Motor neuron (in vitro differentiated cells): ENCODE results near the gene PRAMEF13. TPM values are rescaled to one million over a fixed set of nuclear protein-coding genes. Genes with fewer than 3 reads are reported as not detected.
"Not testable (repeated sequence)": the region's sequence is repeated elsewhere in the genome, so short reads cannot be mapped to it uniquely, and the experiment has no call there.

Experiments used
- ATAC-seq, 8 experiments: fragments of 200-7000 bp; cut with Tn5 transposase; replicated peaks in 6 of 8; 2 replicates each; pipeline ENCODE4 v1.8.0; 2021; ENCODE audit warnings: mild to moderate bottlenecking in 8 of 8, moderate library complexity in 8 of 8
- H3K27ac ChIP-seq, 2 donors: fragments of 250-450 bp; sonication (Bioruptor Pico); 2 replicates each; pipeline ENCODE4 v1.9.0; 2021; ENCODE audit warnings: antibody characterized with exemption in 2 of 2, mild to moderate bottlenecking in 2 of 2, moderate library complexity in 1 of 2
- H3K4me1 ChIP-seq, 2 donors: fragments of 250-450 bp; sonication (Bioruptor Pico); replicated peaks in 1 of 2; 2 replicates each; pipeline ENCODE4 v1.6.1; 2021; ENCODE audit warnings: antibody characterized with exemption in 2 of 2, mild to moderate bottlenecking in 2 of 2, moderate library complexity in 1 of 2
- H3K4me3 ChIP-seq, 5 donors: fragments of 250-450 bp; sonication (Bioruptor Pico); 2 replicates each; pipeline ENCODE4 v1.9.0; 2021; ENCODE audit warnings: antibody characterized with exemption in 5 of 5, mild to moderate bottlenecking in 5 of 5, moderate library complexity in 4 of 5
- WGBS, 10 experiments: fragments of 450-650 bp; shearing (Covaris generic); methylation state at CpG; one replicate each; pipeline ENCODE4 v1.0.0; 2022; 5-methylcytosine and 5-hydroxymethylcytosine counted together
- in situ Hi-C, 9 experiments: fragments of 400-800 bp; cut with MboI; loops; one replicate each; pipeline ENCODE4 v1.15.0; 2021; ENCODE audit warnings: low sequenced_read_pairs in 9 of 9, low pct_unique_long_range_greater_than_20kb in 2 of 9; ENCODE audit not compliant: unreplicated experiment in 9 of 9
- total RNA-seq, 8 experiments: library from RNA; unstranded; fragments of 300-600 nt; gene quantifications; 2 replicates each; pipeline versions ENCODE4 v1.2.3 to v1.2.4, GENCODE V29; 2022

PRAMEF13 gene
- total RNA-seq, 8 experiments from 2014 or later, result 0.25 to 0.62 TPM; not detected in 6

DNA sequence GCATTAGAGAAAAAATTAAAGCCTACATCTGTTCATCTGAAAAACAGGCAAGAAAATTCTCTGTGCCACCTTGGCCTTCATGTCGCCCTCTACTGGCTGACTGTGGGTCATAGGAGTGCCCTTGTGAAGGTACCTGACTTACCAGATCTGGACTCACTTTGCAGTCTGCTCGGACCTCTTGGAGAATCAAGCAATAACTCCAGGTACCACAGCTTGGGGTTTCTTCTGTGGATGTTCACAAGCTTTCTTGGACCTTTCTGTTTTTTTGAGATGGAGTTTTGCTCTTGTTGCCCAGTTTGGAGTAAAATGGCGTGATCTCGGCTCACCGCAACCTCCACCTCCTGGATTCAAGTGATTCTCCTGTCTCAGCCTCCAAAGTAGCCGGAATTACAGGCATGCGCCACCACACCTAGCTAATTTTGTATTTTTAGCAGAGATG is 27.2 kb upstream of the PRAMEF13 start:
- in situ Hi-C loops, result no loop called here
- Histone ChIP-seq H3K4me3 (no peak overlapping the region), H3K4me1 (no peaks in the 10 kb centered on the region), H3K27ac (no peak overlapping the region)
- peak in 2 of 8 experiments; percentile 26 to 28 for ATAC-seq
- 35 to 73% (median 48%) methylated on average over 3 to 7 of the region's 7 CpGs for whole genome bisulfite sequencing, 10 experiments

DNA sequence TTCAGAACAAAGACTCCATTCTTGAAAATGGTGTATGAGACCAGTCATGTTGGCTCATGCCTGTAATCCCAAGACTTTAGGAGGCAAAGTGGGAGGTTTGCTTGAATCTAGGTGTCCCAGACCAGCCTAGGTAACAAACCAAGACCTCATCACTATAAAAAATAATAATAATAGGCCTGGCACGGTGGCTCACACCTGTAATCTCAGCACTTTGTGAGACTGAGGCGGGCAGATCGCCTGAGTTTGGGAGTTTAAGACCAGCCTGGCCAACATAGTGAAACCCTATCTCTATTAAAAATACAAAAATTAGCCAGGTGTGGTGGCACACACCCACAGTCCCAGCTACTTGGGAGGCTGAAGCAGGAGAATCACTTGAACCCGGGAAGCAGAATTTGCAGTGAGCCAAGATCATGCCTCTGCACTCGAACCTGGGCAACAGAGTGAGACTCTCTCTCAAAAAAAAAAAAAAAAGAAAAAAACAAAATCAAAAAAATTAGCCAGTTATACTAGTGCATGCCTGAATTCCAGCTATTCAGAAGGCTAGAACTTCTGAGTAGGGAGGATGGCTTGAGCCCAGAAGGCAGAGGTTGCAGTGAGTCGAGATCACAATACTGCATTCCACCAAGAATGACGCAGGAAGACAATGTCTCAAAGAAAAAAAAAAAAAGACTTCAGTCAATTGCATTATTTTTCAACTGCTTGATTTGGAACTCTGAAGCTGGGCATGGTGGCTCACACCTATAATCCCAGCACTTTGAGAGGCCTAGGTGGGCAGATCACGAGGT is 26.3 kb upstream of the PRAMEF13 start:
- WGBS, 10 experiments, result 21 to 63% (median 37%) methylated on average over 5 to 8 of the region's 8 CpGs
- H3K4me1 ChIP-seq, H3K27ac ChIP-seq, ATAC-seq, in situ Hi-C loops, H3K4me3 ChIP-seq: not testable (repeated sequence)

DNA sequence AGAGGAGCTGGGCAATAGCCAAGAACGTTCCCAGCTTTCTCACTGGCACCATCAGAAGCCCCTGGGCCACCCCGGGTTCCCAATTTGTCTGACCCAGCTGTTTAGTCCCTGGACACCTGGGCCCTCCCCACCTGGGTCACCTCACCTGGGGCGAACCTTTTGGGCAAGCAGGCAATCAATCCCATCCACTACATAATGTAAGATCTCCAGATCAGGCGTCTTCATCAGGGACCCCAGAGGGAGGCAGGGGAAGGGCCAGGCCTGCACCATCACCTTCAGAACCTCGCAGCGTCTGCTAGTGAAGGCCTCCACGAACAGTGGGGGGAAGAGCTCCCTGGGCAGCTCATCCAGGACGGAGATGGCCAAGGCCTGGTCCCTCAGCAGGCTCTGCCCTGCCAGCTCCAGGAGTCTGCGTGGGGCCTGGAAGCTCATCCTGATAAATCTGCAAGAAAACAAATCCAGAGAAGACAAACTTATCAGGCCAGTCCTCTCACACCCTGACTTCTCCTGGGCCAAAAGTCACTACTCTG is 24.5 kb upstream of the PRAMEF13 start, which contains the start of gene PRAMEF18:
Gene PRAMEF18, minus strand, starts transcription at position 480 of the 530 bp plus-strand sequence. Its CDS starts 48 bp downstream, at position 432.
- in situ Hi-C loops, H3K27ac ChIP-seq, H3K4me1 ChIP-seq, H3K4me3 ChIP-seq, ATAC-seq: not testable (repeated sequence)
- 21% methylated on average over 5 of the region's 9 CpGs; no CpG with 5 or more reads in 9 of the 10 experiments for WGBS, 10 experiments

DNA sequence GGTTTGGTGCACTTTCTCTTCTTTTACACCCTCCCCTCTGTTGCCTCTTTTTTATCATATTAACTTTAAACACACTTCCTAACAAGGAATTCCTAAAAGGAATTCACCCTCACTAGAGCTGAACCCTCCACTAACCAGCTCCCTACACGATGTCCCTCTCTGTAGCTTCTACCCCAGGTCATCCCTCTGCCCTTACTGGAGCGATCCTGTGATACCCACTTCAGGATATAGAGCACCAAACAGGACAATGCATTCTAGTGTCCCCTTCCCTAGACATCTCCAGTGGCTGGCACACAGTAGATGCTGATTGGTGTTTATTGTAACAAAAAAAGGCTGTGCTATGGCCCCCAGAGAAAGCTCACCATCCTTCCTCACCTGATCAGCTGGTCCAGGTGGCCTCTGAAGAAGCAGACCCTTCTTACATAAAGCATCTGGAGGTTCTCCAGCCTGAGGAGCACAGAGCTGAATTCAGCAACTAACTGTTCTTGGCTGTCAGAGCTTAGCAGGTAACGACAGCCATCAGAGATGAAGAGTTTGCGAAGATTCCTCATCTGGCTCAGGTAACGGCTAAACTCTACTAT is 23.4 kb upstream of the PRAMEF13 start:
- in situ Hi-C loops, result no loop called here
- no peak overlapping the region for H3K4me3 ChIP-seq
- 26 to 79% (median 44%) methylated on average over 2 to 5 of the region's 5 CpGs for WGBS, 10 experiments
- H3K27ac ChIP-seq, result no peak overlapping the region
- H3K4me1 ChIP-seq, result no peaks in the 10 kb centered on the region
- ATAC-seq, result no peak

DNA sequence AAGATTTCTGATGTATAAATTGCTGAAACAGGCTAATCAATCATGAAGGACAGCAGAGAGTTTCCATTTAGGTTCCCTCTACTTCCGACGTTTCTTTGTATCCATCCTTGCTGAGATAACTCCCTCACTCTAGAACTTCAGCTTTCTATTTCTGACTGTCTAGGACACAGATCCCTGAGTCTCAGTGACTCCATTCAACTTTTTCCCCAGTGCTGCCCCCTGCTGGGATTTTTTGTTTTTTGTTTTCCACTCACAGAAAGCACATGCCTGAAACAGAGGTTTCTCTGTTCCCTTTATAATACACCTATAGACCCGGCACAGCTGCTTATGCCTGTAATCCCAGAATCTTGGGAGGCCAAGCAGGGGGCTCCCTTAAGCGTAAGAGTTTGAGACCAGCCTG is 21.6 kb upstream of the PRAMEF13 start:
- no CpG with 5 or more reads among the region's 4 CpGs for WGBS, 10 experiments
- H3K27ac ChIP-seq, H3K4me3 ChIP-seq, in situ Hi-C loops, ATAC-seq, H3K4me1 ChIP-seq: not testable (repeated sequence)

DNA sequence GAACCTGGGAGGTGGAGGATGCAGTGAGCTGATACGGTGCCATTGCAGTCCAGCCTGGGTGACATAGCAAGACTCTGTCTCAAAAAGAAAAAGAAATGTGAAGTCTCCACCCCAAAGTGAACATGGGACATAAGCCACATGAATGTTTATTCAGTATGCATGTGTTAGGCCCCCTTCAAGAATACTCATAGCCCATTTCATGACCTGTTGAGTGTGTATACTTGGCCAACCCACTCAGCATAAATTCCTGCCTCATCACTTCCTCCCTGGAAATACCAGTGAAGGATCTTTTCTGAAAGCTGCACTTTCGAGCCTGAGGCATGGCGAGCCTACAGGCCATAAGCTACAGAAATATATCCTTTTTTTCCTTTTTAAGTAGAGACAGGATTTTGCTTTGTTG is 18.0 kb upstream of the PRAMEF13 start:
- H3K27ac ChIP-seq, H3K4me3 ChIP-seq, ATAC-seq, H3K4me1 ChIP-seq, in situ Hi-C loops: not testable (repeated sequence)
- WGBS, 10 experiments, result no CpG with 5 or more reads among the region's 3 CpGs

DNA sequence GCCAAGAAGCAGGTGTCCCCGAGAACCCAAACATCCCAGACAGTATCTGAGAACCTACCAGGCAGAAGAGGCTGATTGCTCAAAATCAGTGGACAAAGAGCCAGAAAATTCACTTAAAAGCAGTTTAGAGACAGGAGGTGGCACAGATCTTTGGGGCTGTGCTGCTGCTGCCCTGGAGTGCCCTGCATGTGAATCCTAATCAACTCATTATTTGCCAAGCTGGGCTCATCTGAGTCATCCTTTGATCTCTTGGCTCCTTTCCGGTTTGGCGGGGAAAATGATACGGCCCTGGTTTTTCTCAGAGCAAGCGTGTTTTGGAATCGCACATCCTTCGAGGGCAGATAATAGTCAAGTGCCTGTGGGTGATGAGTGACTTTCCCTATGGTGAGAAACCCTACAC is 15.4 kb upstream of the PRAMEF13 start:
- H3K27ac ChIP-seq, H3K4me3 ChIP-seq, H3K4me1 ChIP-seq, ATAC-seq, in situ Hi-C loops: not testable (repeated sequence)
- no CpG with 5 or more reads among the region's 7 CpGs for WGBS, 10 experiments

DNA sequence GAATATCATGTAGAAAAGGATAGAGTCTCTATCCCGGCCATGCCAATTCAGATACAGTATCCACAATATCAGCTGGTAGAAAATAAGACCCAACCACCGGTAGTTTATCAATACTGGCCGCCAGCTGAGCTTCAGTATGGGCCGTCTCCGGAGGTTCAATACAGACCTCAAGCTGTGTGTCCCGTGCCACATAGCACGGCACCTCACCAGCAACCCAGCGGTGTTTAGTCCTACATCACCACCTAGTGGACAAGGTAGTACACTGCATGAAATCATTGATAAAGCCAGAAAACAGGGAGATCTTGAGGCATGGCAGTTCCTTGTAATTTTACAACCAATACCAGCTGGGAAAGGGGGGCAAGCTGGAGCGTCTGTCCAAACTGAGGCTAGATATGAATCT is 7.5 kb upstream of the PRAMEF13 start:
- in situ Hi-C loops, result not testable (repeated sequence)

DNA sequence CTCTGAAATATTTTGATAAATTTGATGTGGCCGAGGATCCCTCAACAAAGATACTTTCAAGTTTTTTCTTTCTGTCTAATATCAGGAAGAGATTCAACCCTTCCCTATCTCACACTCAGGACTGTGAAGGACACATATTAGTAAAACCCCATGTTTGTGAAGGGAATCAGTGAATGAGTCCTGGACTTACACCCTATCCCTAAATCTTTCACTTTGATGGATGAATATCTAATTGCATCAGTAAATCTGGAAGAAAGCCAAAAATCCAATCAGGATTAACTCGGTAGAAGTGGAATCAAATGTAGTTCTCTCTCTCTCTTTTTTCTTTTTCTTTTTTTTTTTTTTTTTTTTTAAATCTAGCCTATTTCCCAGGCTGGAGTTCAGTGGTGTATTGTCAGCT is 29.7 kb downstream of the PRAMEF13 start, which contains the start of gene PRAMEF9:
Gene PRAMEF9, plus strand, starts transcription at position 301 of the 400 bp plus-strand sequence. CDS start 3,433 bp downstream, outside the sequence.
- ATAC-seq, H3K4me1 ChIP-seq, H3K27ac ChIP-seq, in situ Hi-C loops, H3K4me3 ChIP-seq: not testable (repeated sequence)
- 33 to 100% (median 56%) methylated on average over 1 of the region's 2 CpGs; no CpG with 5 or more reads in 5 of the 10 experiments for WGBS, 10 experiments

More for the DNA sequence above, 7.5 kb upstream of the PRAMEF13 start:
- not testable (repeated sequence) for H3K27ac ChIP-seq, H3K4me3 ChIP-seq, H3K4me1 ChIP-seq
- WGBS, 10 experiments, result no CpG with 5 or more reads among the region's 9 CpGs
- peak in 1 of 8 experiments; percentile 23 for ATAC-seq

DNA sequence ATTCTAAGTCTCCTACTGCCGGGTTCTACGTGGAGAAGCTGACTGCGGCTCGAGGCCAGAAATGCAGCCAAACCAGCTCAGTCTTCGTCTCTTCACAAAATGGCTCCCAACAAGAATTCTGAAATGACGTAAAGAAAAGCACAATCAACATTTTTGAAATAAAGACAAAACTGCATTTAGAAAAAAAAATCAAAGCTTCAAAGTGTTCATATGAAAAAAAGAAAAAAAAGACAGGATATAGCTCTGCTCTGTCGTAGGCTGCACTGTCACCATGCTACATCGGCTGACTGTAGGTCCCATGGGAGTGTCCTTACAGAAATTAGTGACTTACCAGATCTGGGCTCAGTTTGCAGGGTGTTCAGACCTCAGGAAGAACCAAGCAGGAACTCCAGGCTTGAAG is 35.7 kb downstream of the PRAMEF13 start, which contains the start of gene HNRNPCL4:
Gene HNRNPCL4, minus strand, starts transcription at position 101 of the 400 bp plus-strand sequence. CDS start 164 bp downstream, outside the sequence.
- H3K4me1 ChIP-seq, H3K27ac ChIP-seq, in situ Hi-C loops, ATAC-seq, H3K4me3 ChIP-seq: not testable (repeated sequence)
- WGBS, 10 experiments, result no CpG with 5 or more reads among the region's 8 CpGs

DNA sequence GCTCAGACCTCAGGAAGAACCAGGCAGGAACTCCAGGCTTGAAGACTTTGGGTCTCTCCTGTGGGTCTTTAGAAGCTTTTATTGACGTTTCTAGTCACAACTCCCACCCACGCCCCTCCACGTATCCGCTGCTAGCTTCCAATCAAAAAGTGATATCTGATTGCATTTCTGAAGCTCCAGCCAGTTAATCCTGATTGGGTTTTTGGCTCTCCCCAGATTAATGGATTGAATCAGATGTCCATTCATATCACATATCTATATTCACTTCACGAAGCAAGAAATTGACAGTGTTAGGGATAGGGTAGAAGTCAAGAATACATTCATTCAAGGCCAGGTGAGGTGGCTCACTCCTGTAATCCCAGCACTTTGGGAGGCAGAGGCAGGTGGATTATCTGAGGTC is 45.3 kb downstream of the PRAMEF13 start, which contains the start of gene PRAMEF26:
Gene PRAMEF26, minus strand, starts transcription at position 101 of the 400 bp plus-strand sequence. CDS start 2,914 bp downstream, outside the sequence.
- H3K4me3 ChIP-seq, H3K4me1 ChIP-seq, in situ Hi-C loops, ATAC-seq, H3K27ac ChIP-seq: not testable (repeated sequence)
- WGBS, 10 experiments, result no CpG with 5 or more reads among the region's 5 CpGs
